HFFc6 (cell line): Measurements from ENCODE around the gene POMT1. TPM values are rescaled to one million over a fixed set of nuclear protein-coding genes. Genes with fewer than 3 reads are reported as not detected.
"Not testable (repeated sequence)": the region's sequence is repeated elsewhere in the genome, so short reads cannot be mapped to it uniquely, and the experiment has no call there.

Experiments
- DNase-seq: peaks from one replicate; pipeline ENCODE4 v3.0.0-alpha.2; 2018
- H3K27ac Mint-ChIP-seq: 2 replicates; pipeline ENCODE4 v1.8.0; 2020; ENCODE audit warnings: mild to moderate bottlenecking, mixed read lengths
- H3K27me3 Mint-ChIP-seq: 2 replicates; pipeline ENCODE4 v1.8.0; 2021; ENCODE audit warnings: mild to moderate bottlenecking, moderate library complexity, mixed read lengths; ENCODE audit not compliant: insufficient read depth
- H3K36me3 Mint-ChIP-seq: 2 replicates; pipeline ENCODE4 v1.8.0; 2021; ENCODE audit warnings: low read depth, mixed read lengths
- H3K4me1 Mint-ChIP-seq: 2 replicates; pipeline ENCODE4 v1.8.0; 2020; ENCODE audit warnings: low read depth, mixed read lengths
- H3K4me3 Mint-ChIP-seq: 2 replicates; pipeline ENCODE4 v1.8.0; 2020; ENCODE audit warnings: mild to moderate bottlenecking, moderate library complexity, mixed read lengths
- H3K9me3 Mint-ChIP-seq: 2 replicates; pipeline ENCODE4 v1.8.0; 2020; ENCODE audit warnings: mild to moderate bottlenecking, mixed read lengths
- CTCF ChIP-seq: fragments of 200-600 bp; sonication (generic); IDR thresholded peaks from 2 replicates; pipeline ENCODE4 v1.5.0; 2021; ENCODE audit warnings: antibody characterized with exemption, mild to moderate bottlenecking
- total RNA-seq, 6 experiments: library from RNA; stranded (reverse); fragmentation: NEBNext Ultra II Directional; extraction: Animal tissue kit (Norgen Biotek cat#: 25700); gene quantifications; 2 replicates in 1 of 6; 3 replicates in 5 of 6; pipeline ENCODE4 v1.2.3, GENCODE V29; 2021

Gene POMT1
- total RNA-seq, 6 experiments from 2014 or later = 39.0 to 45.7 (median 40.2) TPM

GRCh38 chr9:131469951-131470350 is 32.8 kb upstream of the POMT1 start:
- no peak overlapping the region for H3K27ac Mint-ChIP-seq
- no peak for TF ChIP-seq CTCF
- H3K27me3 Mint-ChIP-seq = peaks cover 7% of the 10 kb centered on the region; the same call in 1 of the 2 replicates
- no peak for DNase-seq
- H3K36me3 Mint-ChIP-seq = peaks cover 52% of the 10 kb centered on the region
- H3K4me3 Mint-ChIP-seq = no peak overlapping the region
- H3K9me3 Mint-ChIP-seq = no peaks in the 10 kb centered on the region
- H3K4me1 Mint-ChIP-seq = no peaks in the 10 kb centered on the region

DNA sequence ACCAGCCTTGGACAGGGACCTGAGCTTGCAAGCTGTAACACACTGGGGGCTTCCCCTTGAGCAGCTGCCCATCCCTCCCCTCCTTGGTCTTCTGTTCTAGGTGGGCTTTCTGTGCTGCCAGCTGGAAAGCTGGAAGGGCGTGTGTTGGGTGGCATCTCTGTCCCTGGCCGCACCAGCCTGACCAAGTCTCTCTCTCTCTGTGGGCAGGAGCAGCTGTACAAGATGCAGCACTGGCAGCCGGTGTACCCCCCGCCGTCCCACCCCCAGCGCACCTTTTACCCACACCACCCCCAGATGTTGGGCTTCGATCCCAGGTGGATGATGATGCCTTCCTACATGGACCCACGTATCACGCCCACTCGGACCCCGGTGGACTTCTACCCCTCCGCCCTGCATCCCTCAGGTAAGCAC is 32.1 kb upstream of the POMT1 start:
- peaks cover 47% of the 10 kb centered on the region for H3K36me3 Mint-ChIP-seq
- H3K27me3 Mint-ChIP-seq = peaks cover 7% of the 10 kb centered on the region; the same call in 1 of the 2 replicates
- no peak for TF ChIP-seq CTCF
- no peaks in the 10 kb centered on the region for H3K9me3 Mint-ChIP-seq
- no peak overlapping the region for H3K4me3 Mint-ChIP-seq
- H3K27ac Mint-ChIP-seq = no peak overlapping the region
- H3K4me1 Mint-ChIP-seq = no peaks in the 10 kb centered on the region
- DNase-seq = no peak

GRCh38 chr9:131472085-131472484 is 30.6 kb upstream of the POMT1 start:
- not testable (repeated sequence) for H3K4me3 Mint-ChIP-seq, H3K27ac Mint-ChIP-seq
- peaks cover 40% of the 10 kb centered on the region for H3K36me3 Mint-ChIP-seq

DNA sequence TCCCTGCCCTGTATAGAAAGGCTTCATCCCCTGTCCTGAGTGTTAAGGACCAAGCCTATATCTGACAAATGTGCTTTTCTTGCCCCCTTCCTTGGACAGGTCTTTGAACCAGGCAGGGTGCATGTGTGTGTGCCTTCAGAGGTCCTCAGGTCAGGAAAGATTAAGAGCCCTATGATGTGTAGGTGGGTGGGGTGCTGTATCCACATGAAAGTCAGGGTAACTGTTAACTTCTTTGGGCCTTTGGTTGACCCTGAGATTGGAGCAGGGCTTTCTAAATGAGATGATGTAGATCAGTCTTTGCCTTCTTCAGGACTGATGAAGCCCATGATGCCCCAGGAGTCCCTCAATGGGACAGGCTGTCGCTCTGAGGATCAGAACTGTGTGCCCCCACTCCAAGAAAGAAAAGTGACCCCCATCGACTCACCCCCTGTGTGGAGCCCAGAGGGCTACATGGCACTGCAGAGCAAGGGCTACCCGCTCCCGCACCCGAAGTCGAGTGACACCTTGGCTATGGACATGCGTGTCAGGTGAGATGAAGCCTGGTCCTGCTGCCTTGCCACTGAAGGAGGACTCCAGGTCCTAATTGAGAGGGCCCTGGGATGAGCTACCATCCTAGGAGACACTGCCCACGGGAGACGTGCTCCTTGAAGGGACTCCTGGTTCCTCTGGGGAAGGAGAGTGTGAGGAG is 29.4 kb upstream of the POMT1 start:
- Mint-ChIP-seq H3K27me3 (peaks cover 7% of the 10 kb centered on the region; the same call in 1 of the 2 replicates), H3K36me3 (peaks cover 35% of the 10 kb centered on the region), H3K4me1 (no peaks in the 10 kb centered on the region), H3K9me3 (no peaks in the 10 kb centered on the region), H3K4me3 (no peak overlapping the region), H3K27ac (no peak overlapping the region; the same call in 1 of the 2 replicates)
- DNase-seq = no peak
- TF ChIP-seq CTCF = no peak

More at GRCh38 chr9:131472085-131472484, 30.6 kb upstream of the POMT1 start:
- DNase-seq, H3K9me3 Mint-ChIP-seq, H3K27me3 Mint-ChIP-seq, H3K4me1 Mint-ChIP-seq: not testable (repeated sequence)

DNA sequence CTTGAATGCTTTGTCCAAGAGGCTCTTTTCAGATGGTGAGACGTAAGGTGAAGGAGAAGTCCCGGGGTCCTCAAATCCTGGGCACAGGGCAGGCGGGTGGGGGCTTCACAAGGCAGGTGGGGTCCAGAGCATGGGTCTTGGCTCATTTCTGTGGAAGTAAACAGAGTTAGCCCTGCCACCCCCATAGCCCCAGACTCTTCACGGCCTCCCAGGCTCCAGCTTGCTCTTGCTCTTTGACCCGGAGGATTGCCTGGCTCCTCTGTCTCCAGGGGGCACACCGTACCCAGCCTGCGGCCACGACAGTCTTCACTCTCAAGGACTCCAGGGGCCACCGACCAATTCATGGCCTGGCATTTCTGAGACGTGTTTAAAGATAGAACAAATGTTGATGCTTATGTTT is 28.8 kb upstream of the POMT1 start:
- Mint-ChIP-seq H3K4me3 (no peak overlapping the region), H3K27me3 (peaks cover 7% of the 10 kb centered on the region), H3K36me3 (peaks cover 35% of the 10 kb centered on the region), H3K4me1 (no peaks in the 10 kb centered on the region), H3K27ac (no peak overlapping the region; the same call in 1 of the 2 replicates), H3K9me3 (no peaks in the 10 kb centered on the region)
- no peak for DNase-seq
- no peak for TF ChIP-seq CTCF

GRCh38 chr9:131474711-131475110 is 28.0 kb upstream of the POMT1 start:
- Mint-ChIP-seq H3K36me3 (peaks cover 29% of the 10 kb centered on the region), H3K27me3 (peaks cover 7% of the 10 kb centered on the region), H3K4me3 (no peak overlapping the region), H3K9me3 (no peaks in the 10 kb centered on the region), H3K27ac (no peak overlapping the region), H3K4me1 (no peaks in the 10 kb centered on the region)
- no peak for TF ChIP-seq CTCF
- no peak for DNase-seq
